ENCODE measurements around the gene CTNNAL1.
"Not testable (repeated sequence)": the region's sequence is repeated elsewhere in the genome, so short reads cannot be mapped to it uniquely, and the experiment has no call there.

Gene CTNNAL1

DNA sequence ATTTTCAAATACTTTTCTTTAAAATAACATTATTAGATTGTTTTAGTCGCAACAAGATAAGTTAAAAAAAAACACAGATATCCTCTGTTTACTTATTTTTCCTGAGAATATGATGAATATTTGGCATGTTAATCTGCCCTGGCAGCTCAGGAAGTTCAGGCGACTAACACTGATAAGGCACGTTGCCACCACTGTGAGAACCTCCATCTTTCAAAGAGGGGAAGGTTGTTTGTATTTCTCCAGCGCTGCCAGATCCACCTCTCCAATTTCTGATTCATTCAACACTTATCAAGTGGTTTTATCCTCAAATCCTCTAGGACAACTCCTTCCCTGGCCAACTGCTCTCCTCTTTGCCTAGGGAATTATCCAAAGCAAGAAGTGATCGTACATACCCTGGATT, 21.8 kb downstream of the CTNNAL1 start:
- DNase-seq (ENCODE audit: low spot score), result no peak

DNA sequence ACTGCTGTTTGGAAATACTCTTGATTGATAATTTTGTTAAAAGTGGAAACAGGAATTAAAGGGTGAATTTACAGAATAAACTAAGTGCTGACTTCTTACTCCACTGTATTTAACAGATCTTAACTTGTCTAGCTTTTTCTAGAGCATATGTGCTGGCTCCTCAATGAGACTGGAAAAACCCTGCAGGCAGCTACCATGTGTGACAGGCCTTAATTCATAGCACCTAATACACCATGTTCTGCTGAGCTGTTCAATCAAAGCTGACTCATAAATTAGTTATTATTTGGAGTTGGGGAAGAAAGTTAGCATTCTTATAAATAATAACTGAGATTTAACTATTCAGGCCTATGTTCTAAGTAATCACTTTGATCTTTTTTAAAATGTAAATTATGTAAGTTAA, 29.4 kb downstream of the CTNNAL1 start:
- DNase-seq (ENCODE audit: low spot score), result no peak

DNA sequence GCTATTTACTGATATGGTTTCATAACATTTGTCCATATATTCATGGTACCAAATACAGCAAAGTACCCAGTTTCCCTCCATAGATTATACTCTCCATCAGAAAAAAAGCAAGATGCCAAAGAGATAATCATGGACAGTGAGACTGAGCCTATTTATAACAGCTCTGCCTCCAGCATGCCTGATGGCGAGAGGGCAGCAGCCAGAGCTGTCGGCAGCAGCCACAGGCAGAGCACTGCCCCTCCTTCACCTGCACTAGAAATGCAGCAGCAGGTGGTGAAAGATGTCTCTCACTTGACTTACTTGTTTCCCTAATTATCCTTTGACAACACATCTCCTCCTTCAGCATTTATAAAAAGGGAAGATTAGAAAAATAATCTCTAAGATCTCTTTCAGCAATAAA, 32.4 kb downstream of the CTNNAL1 start:
- DNase-seq (ENCODE audit: low spot score), result no peak

DNA sequence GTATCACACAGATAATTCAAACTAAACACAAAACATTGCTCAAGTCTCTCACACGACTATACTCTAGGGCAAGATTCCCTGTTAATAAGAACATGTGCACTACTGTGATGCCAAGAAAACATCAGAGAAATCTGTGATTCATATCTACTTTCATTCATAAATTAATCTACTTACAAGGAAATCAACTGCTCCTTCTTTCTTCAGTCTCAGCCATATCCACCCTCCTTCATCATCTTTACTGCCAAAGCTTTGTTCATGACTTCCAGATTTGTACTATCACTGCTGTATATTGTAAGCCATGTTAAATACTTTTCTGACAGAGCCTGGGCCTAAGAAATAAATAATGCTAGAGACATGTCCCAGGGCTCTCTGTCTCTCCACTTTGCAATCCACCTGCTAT, 35.1 kb downstream of the CTNNAL1 start:
- no peak for DNase-seq (ENCODE audit: low spot score)

DNA sequence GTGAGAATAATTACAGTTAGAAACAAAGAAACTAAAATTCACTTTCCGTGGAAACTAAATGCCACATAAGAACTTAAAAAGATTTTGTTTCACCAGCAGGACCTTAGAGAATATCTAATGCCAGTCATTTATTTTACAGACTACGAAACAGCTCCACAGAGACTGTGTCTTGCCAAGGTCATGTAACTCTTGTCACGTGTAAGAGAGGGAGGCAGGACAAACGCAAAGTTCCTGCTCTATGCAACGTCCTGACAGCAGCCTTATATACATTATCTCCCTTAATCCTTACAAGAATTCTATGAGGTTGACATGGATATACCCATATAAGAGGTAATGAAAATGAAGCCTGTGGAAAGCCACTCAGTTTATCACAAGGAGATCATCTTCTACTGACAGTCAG, 39.4 kb downstream of the CTNNAL1 start:
- DNase-seq (ENCODE audit: low spot score), result no peak

DNA sequence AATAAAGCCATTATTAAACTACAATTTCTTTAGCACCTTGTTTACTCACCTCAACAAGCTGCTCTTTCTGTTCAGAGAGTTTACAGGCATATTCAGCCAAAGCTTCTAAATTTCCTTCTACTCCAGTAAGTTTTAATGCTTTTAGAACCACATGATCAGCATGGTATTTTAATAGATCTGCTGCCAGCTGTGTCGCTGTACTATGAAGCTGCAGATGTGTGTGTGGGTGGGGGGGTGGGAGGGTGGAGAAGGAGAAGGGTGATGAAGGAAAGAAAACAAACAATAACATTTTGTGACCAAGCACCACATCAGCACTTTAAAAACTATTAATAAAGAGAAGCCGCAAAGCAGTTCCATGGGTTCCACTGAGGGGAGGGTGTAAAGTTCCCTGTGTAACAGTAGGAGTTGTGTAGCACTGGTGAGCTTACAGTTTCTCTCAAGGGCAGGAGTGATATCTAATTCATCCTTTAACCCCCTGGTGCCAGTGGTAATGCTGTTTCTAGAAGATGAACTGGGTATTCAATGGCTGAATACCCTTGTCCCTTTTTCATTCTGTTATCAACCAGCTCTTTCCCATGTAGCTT, 40.6 kb downstream of the CTNNAL1 start:
- DNase-seq (ENCODE audit: low spot score), result no peak

DNA sequence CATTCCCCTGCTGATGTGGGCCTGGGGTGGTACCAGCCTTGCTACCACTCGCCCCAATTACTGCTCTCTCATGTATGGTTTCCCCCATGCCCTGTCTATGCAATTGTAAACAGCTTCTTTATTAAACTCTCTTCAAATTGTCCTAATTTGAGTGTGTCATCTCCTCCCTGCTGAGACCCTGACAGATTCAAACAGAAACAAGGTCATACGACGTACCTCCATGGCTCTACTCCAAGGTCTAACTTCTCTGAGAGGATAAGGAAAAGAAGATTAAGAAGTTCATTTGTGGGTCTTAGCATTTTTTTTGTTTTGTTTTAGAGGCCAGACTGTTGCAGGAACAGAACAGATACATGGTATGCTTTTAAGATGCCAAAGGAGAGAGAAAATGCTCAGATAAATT, 41.1 kb downstream of the CTNNAL1 start:
- DNase-seq (ENCODE audit: low spot score), result no peak

DNA sequence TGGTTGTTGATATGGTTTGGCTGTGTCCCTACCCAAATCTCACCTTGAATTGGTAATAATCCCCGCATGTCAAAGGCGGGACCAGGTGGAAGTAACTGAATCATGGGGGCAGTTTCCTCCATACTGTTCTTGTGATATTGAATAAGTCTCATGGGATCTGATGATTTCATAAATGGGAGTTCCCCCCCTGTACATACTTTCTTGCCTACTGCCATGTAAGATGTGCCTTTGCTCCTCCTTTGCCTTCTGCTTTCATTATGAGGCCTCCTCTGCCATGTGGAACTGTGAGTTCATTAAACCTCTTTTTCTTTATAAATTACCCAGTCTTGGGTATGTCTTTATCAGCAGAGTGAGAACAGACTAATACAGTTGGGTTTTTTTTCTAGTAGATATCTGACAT, 41.9 kb downstream of the CTNNAL1 start:
- DNase-seq (ENCODE audit: low spot score), result not testable (repeated sequence)

DNA sequence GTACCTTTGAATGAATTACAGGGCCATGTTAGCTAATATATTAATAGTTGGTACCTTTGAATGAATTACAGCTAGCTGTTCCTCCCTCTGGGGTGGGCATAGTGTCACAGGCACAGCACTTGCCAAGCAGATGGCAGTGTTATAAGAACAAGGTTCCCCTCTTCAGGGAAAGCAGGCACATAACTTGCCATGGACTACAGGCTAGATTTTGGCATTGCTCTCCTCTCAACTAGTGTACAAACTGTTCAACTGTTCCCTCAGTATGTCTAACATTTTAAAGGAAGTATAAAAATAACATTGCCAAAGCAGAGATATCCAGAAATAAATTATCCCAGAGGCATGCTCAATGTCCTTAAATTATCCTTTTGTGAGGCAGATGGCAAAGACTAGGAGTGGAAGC, 45.4 kb downstream of the CTNNAL1 start:
- no peak for DNase-seq (ENCODE audit: low spot score)

DNA sequence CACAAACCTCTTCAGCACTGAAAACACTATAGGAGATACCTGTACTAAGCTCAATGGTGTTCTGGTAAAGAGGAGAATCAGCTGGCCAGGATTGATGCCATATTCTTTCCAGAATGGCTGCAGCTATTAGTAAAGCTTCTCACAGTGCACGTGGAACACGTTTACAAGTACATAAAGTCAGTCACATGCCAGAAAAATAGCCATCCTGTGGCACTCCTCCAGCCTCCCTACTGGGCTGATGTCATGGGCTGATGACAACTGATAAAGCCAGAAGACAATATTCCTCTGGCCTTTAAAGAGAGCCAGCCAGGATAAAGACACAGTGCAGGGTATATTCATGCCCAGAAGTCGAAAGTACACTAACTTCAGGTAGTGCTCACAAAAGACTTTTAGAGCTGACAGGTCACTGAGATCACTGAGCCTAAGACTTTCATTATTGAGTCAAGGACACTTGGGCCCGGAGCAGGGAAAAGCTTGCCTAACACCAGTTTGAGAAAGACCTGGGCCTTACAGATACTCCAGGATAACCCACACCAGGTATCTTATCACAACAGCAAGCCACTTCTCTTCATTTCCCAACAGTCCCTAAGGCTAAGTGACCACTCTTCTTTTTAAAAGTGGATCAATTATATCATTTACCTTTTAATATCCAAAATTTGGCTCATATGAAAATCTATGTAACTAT, 49.7 kb downstream of the CTNNAL1 start:
- DNase-seq (ENCODE audit: low spot score), result no peak

DNA sequence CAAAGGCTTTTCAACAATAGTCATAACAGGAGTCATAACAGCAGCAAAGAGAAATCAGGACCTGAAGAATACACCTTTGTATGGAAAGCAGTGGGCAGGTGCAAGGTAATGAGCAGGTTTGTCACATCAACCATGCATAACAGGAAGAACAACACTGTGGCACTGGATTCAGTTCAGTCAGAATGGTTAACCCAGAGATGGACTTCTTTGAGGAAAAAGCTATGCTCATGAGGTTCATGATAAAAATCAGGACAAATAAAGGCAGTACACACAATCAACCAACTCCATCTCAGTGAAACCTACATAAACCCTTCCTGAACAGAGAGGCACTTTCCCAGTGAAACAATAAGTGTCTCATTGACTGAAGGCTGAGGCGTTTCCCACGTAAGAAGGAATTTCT, 52.1 kb downstream of the CTNNAL1 start:
- no peak for DNase-seq (ENCODE audit: low spot score)

DNA sequence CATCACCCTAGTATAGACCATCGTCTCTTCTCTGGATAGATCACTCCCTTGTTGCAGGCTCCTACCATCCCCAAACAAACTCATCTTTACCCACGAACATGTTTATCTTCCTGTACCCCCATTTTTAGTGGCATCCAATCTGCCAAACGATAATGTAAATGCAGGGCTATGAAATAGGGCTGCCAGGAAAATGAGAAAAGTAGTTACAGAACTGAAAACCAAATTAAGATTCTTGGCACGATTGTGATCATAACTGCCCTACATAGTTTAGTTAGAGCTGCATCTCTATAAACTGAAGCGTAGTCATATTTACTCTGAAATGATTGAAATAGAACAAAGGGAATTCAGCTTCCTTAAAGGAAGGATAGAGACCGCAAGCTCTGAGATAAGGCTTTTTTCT, 53.0 kb downstream of the CTNNAL1 start:
- DNase-seq (ENCODE audit: low spot score), result no peak

DNA sequence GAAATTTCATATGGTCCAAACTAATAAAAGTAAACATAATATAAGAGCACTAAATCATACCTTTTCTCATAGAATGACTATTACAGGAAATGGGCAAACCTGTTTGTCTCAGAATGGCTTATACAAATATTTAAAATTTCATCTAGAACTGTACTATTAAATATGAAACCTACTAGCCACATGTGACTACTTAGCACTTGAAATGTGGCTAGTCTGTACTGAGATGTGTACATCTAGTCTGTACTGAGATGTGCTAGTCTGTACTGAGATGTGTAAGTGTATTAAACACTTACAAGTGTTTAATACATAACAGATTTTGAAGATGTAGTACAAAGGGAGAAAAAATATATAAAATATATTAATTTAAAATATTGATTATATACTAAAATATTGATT, 56.7 kb downstream of the CTNNAL1 start:
- no peak for DNase-seq (ENCODE audit: low spot score)

DNA sequence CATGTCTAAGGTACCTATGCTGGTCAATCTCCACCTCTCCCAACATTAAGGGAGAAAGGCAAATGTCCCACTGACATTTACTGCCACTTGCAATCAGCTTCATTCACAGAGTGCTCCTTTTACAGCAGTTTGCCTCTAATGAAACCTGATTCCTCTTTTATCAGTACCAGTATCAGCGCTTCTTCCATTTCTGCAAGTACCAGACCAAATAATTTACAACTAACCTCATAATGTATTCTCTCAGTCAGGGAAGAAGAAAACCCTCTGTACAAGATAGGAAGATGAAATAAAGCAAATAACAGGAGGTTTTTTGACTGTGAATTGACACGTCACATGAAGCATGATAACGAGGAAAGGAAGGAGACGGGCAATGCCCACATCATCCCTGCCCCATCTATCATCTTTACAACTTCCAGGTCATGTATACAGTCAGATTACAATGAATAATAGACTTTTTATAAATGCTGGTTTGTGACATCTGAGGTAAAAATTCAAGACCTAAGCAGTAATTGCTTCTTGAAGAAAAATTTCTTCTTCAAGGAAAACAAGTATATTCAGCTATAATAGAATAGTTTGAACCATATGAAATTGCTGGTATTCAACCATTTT, 57.2 kb downstream of the CTNNAL1 start:
- no peak for DNase-seq (ENCODE audit: low spot score)

DNA sequence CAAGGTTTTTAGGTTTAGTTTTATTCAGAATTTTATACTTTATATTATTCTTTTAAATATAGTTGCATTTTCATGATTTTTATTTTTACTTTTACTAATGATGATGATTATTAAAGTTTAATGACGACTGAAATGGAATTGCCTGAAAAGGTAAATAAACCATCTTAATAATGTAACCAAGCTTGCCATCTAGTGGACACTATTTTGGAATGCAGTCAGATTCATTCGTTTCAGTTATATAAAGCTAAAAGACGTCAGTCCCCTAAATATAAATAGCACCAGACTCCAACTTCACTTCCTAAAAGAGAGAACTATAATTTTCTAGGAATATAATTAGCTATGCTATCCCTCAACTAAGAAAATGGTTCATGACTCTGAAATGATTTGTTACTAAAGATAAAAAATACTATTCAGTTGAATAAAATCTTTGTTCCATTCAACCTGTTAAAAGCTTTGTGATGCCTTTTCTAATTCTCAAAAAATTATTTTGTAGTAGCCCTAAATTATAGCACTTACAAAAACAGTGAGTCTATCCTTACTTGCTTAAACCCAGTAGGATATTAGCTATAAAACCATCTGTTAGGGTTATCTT, 59.2 kb downstream of the CTNNAL1 start:
- peak; percentile 77 for DNase-seq (ENCODE audit: low spot score)

DNA sequence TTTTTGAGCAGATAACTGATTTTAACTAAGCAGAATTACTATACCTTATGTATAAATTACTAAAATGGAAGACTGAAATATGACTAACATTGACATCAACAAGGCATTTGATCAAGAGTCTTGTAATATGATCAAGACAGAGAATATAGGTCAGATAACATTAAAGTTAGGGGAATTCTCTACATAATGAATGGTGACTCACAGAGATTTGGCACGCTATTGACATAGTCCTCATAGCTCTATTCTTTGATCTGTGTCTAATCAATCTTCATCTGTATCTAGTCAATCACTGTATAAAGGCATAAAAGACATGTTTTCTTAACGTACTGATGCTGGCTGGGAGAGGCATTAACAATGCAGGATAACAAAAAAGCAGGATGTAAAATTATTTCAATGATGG, 61.7 kb downstream of the CTNNAL1 start:
- no peak for DNase-seq (ENCODE audit: low spot score)

DNA sequence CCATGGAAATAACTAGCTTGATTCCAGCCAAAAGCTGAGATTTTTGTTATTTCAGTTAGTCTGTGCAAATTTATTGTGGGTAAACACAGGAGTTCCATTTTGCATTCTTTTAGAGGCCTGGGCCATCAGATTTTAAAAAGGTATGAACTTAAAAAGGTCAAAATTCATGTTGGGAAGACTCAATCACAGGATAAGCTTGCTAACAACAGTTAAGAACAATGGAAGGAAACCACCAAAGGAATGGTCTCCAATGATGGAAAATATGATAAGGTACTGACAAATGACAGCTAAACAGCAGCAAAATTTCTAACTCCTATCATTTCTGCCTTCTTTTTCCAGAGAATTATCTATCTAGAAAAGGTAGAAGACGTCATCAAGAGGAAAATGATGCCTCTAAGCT, 63.1 kb downstream of the CTNNAL1 start:
- DNase-seq (ENCODE audit: low spot score), result no peak

DNA sequence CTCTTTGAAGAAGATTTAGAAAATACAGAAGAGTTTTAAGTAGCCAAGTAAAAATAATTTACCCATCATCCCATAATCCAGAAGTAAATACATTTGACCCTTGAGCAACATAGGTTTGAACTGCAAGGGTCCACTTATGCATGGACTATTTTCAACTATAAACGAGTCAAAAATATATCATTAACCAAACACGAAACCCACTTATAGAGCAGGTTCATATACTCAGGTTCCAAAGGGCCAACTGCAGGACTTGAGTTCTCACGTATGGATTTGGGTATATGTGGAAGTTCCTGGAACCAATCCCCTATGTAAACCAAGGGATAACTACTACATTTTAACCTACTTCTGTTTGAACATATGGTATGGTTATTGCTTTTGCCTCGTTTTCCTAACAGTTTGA, 73.3 kb downstream of the CTNNAL1 start:
- no peak for DNase-seq (ENCODE audit: low spot score)

DNA sequence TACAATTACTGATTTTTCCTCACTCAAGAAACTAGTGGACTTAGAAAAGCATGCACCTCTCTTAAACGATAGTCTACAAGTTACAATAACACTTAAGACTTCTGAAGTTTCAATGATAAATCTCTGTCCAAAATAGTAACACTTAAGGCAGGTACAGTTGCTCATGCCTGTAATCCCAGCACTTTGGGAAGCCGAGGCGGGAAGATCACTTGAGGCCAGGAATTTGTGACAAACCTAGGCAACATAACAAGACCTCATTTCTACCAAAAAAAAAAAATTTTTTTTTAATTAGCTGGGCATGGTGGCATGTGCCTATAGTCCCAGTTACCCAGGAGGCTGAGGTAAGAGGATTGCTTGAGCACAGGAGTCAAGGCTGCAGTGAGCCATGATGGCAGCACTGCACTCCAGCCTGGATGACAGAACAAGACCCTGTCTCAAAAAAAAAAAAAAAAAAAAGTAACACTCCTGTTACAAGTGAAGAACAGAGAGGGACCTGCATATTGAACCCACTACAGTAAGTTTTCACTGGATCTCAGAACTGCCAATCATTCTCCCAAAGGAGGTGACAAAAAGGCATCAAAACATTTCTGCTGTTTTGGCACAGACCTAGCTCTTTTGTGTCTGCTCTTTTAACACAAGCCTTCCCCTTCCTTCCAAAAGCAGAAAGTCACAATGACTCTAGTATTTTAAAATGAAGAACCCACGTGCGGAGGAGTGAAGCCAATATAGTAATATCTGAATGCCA, 75.6 kb downstream of the CTNNAL1 start:
- no peak for DNase-seq (ENCODE audit: low spot score)

DNA sequence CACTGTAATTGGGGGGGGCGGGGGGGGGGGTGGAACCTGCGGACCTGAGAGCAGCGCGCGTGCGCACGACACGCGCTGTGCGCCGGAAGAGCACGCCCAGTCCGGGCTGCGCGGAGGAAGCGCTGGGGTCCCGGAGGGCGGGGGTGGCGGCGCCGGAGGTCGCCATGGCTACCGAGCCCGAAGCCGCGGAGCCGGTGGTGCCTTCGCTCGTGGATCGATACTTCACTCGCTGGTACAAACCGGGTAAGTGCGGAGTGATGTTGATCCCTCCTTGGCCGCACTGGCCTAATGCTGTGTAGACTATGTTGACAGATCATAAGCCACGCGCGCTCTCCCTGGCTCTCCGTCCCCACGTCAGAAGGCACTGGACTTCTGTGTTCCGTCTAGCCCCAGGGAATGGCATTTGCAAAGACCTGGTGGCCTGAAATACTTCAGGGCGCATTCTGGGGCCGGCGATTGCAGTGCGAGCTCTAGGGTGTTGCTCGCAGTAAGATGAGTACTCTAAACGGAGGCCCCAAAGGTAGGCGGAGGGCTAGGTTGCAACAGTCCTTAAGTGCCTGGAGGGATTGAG, 78.9 kb downstream of the CTNNAL1 start, which contains the start of gene ABITRAM:
TSS of gene ABITRAM (plus strand) at position 78 of the 571 bp plus-strand sequence. CDS start at position 165, 87 bp downstream.
- peak; percentile 89 for DNase-seq (ENCODE audit: low spot score)

DNA sequence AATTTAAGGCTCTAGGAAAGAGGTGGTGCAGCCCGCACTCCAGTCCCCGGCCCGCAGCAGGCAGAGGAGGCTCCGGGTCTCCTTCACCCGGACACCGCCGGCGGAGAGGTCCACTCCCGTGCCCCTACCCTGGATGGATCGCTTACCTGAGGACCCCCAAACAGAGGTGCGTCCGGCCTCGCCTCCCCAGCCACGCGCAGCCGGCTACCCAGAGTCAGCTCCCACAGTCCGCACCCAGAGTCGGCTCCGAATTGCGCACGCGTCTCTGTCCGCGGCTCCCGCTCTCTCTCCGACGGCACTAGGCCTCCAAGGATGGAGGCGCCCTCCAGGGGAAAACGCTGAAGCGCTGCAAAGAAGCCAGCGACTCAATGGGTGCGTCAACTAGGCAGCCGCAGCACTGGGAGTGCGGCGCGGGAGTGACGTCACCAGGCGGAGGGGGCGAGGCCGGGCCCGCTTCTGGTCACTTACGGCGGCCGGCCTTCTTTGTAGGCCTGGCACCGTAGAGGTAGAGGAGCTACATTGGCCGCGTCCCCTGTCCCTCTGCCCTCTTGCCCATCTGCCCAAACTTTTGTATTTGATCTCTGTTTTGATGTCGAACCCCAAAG, 79.5 kb downstream of the CTNNAL1 start, which contains the start of gene ELP1:
TSS of gene ELP1 (minus strand) at position 407 of the 605 bp plus-strand sequence. CDS start 2,978 bp downstream, outside the sequence.
- peak; percentile 98 for DNase-seq (ENCODE audit: low spot score)

All from RKO (cell line).